ENCODE data around the gene GSPT1. TPM values are rescaled to one million over a fixed set of nuclear protein-coding genes. Genes with fewer than 3 reads are reported as not detected.

Gene GSPT1
- total RNA-seq, 1 experiment from 2014 or later = 173 TPM

DNA sequence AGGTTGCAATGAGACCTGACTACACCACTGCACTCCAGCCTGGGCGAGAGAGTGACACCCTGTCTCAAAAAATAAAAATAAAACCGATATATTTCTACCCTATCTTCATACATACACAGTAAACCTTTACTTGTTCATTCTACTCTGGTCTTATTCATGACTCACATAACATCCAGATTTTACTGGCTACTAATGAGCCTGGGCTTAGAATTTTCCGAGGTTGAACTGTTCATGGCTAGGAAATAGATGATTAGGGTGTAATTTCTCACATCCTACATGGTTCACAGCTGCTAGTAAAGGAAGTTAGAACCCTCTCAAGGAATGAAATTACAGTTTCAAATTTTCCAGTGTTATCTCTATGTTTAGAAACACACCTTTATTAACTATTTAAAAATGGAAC, 14.7 kb downstream of the GSPT1 start:
- no peak overlapping the region for H3K4me2 ChIP-seq (ENCODE audit: insufficient read depth, insufficient read length, low read length)
- Mint-ChIP-seq H3K27me3 (ENCODE audit: low read depth) (no peaks in the 10 kb centered on the region), H3K4me1 (peaks cover 6 to 9% of the 10 kb centered on the region in 2 experiments; a peak in 3 of 4 replicates), H3K36me3 (ENCODE audit: insufficient read depth in 1 of 3, low read depth in 3 of 3) (peaks cover 11 to 27% (median 26%) of the 10 kb centered on the region in 3 experiments), H3K4me3 (no peak overlapping the region), H3K27ac (peak overlapping the region in 1 of 3 experiments; percentile 27; a peak in 1 of 7 replicates), H3K9me3 (no peaks in the 10 kb centered on the region)
- H3K4me1 ChIP-seq (ENCODE audit: insufficient read depth, low read length) = no peaks in the 10 kb centered on the region
- TF ChIP-seq, protein P1, sequence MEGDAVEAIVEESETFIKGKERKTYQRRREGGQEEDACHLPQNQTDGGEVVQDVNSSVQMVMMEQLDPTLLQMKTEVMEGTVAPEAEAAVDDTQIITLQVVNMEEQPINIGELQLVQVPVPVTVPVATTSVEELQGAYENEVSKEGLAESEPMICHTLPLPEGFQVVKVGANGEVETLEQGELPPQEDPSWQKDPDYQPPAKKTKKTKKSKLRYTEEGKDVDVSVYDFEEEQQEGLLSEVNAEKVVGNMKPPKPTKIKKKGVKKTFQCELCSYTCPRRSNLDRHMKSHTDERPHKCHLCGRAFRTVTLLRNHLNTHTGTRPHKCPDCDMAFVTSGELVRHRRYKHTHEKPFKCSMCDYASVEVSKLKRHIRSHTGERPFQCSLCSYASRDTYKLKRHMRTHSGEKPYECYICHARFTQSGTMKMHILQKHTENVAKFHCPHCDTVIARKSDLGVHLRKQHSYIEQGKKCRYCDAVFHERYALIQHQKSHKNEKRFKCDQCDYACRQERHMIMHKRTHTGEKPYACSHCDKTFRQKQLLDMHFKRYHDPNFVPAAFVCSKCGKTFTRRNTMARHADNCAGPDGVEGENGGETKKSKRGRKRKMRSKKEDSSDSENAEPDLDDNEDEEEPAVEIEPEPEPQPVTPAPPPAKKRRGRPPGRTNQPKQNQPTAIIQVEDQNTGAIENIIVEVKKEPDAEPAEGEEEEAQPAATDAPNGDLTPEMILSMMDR (conservative IDR thresholded peaks at IDR 0.05) = no peak
- no peak overlapping the region for H4K5ac ChIP-seq (ENCODE audit: insufficient read length, low read depth, low read length)
- no peak overlapping the region for H3K4ac ChIP-seq (ENCODE audit: low read depth, low read length)
- no peak overlapping the region for H4K8ac ChIP-seq (replicated peaks; ENCODE audit: insufficient read length, low read depth, low read length)
- no peak overlapping the region for H2BK20ac ChIP-seq (ENCODE audit: low read depth, low read length, poor library complexity, severe bottlenecking)
- H3K79me1 ChIP-seq (ENCODE audit: insufficient read depth, low read depth, low read length, poor library complexity, severe bottlenecking) = peaks cover 8% of the 10 kb centered on the region
- no peak overlapping the region for H3T11ph ChIP-seq (ENCODE audit: low read length)
- H3K27ac ChIP-seq (ENCODE audit: insufficient read length, low read depth, low read length) = no peak overlapping the region
- no peak overlapping the region for H3K9ac ChIP-seq (ENCODE audit: extremely low read depth, insufficient read length, low read length)
- H2BK12ac ChIP-seq (ENCODE audit: insufficient read length, low read depth, low read length) = no peak overlapping the region
- 100% methylated on average over 1 of the region's 3 CpGs for WGBS (ENCODE audit: extremely low coverage, insufficient read length, low lambda C conversion rate)
- no peak overlapping the region for H2AFZ ChIP-seq (ENCODE audit: low read length)
- no peak overlapping the region for H2BK120ac ChIP-seq (ENCODE audit: low read depth, low read length, poor library complexity, severe bottlenecking)
- H4K91ac ChIP-seq (ENCODE audit: insufficient read length, low read depth, low read length) = no peak overlapping the region
- H3K23me2 ChIP-seq (ENCODE audit: insufficient read length, low read depth, low read length, poor library complexity, severe bottlenecking) = no peaks in the 10 kb centered on the region
- no peak for DNase-seq
- no peaks in the 10 kb centered on the region for H4K20me1 ChIP-seq (ENCODE audit: control insufficient read depth, insufficient read depth, insufficient read length)
- no peak overlapping the region for H2BK15ac ChIP-seq (ENCODE audit: low read depth, low read length)
- no peak overlapping the region for H3K23ac ChIP-seq (ENCODE audit: insufficient read length, low read depth, low read length)
- no peaks in the 10 kb centered on the region for H3K9me3 ChIP-seq (ENCODE audit: control insufficient read depth, low read depth, low read length)
- no peak overlapping the region for H2BK5ac ChIP-seq (ENCODE audit: insufficient read length, low read length)
- H2AK5ac ChIP-seq (ENCODE audit: insufficient read length, low read length) = no peak overlapping the region
- H3K56ac ChIP-seq (ENCODE audit: insufficient read length, low read depth, low read length) = no peak overlapping the region
- no peaks in the 10 kb centered on the region for H3K27me3 ChIP-seq (ENCODE audit: insufficient read depth, low read length)
- H3K79me2 ChIP-seq (ENCODE audit: insufficient read depth, low read length) = peaks cover 41% of the 10 kb centered on the region; the same call in 1 of the 2 replicates
- no peak overlapping the region for H3K18ac ChIP-seq (ENCODE audit: insufficient read length, low read depth, low read length)
- no peak overlapping the region for H3K14ac ChIP-seq (ENCODE audit: insufficient read depth, low read length)
